ENCODE measurements around the gene GPHN. TPM values are rescaled to one million over a fixed set of nuclear protein-coding genes. Genes with fewer than 3 reads are reported as not detected.

GPHN gene
- total RNA-seq, 3 donors from 2014 or later, result 32.8 to 57.0 (median 38.1) TPM

- no peaks in the 10 kb centered on the region for H3K36me3 ChIP-seq (ENCODE audit: low read depth)
- intact Hi-C loops (cut with DNase I, micrococcal nuclease), result no loop called here
- TF ChIP-seq, protein P1, sequence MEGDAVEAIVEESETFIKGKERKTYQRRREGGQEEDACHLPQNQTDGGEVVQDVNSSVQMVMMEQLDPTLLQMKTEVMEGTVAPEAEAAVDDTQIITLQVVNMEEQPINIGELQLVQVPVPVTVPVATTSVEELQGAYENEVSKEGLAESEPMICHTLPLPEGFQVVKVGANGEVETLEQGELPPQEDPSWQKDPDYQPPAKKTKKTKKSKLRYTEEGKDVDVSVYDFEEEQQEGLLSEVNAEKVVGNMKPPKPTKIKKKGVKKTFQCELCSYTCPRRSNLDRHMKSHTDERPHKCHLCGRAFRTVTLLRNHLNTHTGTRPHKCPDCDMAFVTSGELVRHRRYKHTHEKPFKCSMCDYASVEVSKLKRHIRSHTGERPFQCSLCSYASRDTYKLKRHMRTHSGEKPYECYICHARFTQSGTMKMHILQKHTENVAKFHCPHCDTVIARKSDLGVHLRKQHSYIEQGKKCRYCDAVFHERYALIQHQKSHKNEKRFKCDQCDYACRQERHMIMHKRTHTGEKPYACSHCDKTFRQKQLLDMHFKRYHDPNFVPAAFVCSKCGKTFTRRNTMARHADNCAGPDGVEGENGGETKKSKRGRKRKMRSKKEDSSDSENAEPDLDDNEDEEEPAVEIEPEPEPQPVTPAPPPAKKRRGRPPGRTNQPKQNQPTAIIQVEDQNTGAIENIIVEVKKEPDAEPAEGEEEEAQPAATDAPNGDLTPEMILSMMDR (IDR thresholded peaks at IDR 0.05), result no peak
- H3K4me1 ChIP-seq (ENCODE audit: low read depth), result no peaks in the 10 kb centered on the region
- H3K9me3 ChIP-seq, result no peaks in the 10 kb centered on the region
- H3K4me3 ChIP-seq, result no peak overlapping the region
- ATAC-seq, result no peak
- no peak for DNase-seq
These were observed 511.8 kb downstream of the GPHN start for GRCh38 chr14:67019796-67020195.

DNA sequence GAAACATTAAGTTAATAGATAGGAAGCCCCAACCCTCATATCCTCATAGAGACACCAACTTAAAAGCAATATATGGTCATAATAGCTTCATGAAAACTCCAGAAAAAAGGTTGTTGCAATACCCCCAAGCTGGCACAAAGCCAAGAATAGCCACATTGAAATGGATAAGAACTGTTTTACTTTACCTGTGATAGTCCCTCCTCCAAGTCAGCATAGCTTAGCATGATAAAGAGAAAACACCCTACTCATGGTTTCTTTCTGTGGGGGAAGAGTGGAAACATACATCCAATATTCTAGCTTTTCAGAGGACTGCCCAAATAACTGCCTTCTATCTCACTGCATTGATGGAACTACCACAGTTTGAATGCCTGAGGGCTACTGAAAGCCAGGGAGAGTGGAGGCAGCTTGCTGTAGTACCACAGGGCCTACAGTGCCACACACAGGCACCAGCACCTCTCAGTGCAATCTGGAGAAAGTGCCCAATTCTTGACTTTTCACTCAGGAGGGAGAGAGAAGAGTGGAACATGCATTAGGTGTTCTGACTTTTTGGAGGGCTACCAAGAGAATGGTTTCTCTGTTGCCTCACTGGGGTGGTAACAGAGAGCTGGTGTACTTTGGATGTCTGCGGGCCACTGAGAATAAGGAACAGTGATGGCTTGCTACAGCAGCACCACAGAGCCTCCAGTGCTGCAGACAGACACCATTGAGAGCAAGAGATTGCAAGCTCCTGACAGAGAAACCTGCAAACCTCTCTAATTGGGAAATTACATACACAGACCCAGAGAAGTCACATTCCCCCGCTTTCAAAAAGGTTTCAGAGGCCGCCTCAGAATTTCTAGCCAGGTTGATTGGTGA lies 524.2 kb downstream of the GPHN start:
- TF ChIP-seq, protein P1 (IDR thresholded peaks at IDR 0.05), result no peak
- DNase-seq, result no peak
- Histone ChIP-seq H3K36me3 (ENCODE audit: low read depth) (no peaks in the 10 kb centered on the region), H3K4me1 (ENCODE audit: low read depth) (no peaks in the 10 kb centered on the region), H3K4me3 (no peak overlapping the region), H3K9me3 (peaks cover 2% of the 10 kb centered on the region)
- no peak for ATAC-seq
- intact Hi-C loops (cut with DNase I, micrococcal nuclease), result no loop called here

DNA sequence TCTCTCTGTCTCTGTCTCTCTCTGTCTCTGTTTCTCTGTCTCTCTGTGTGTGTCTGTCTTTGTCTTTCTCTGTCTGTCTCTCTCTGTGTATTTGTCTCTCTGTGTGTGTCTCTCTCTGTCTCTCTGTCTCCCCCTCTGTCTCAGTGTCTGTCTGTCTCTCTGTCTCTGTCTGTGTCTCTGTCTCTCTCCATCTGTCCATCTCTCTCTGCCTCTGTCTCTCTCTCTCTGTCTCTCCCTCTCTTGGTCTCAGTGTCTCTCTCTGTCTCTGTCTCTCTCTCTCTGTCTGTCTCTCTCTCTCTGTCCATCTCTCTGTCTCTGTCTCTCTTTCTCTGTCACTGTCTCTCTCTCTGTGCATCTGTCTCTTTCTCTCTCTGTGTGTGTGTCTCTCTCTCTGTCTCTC lies 537.5 kb downstream of the GPHN start:
- Histone ChIP-seq H3K9me3 (no peaks in the 10 kb centered on the region), H3K36me3 (ENCODE audit: low read depth) (no peaks in the 10 kb centered on the region), H3K4me3 (no peak overlapping the region), H3K4me1 (ENCODE audit: low read depth) (no peaks in the 10 kb centered on the region)
- ATAC-seq, result no peak
- intact Hi-C loops (cut with DNase I, micrococcal nuclease), result no loop called here
- DNase-seq, result no peak
- TF ChIP-seq, protein P1 (IDR thresholded peaks at IDR 0.05), result no peak

- H3K9me3 ChIP-seq, result peaks cover 5% of the 10 kb centered on the region
- no peaks in the 10 kb centered on the region for H3K4me1 ChIP-seq (ENCODE audit: low read depth)
- TF ChIP-seq, protein P1 (IDR thresholded peaks at IDR 0.05), result no peak
- H3K4me3 ChIP-seq, result no peak overlapping the region
- intact Hi-C loops (cut with DNase I, micrococcal nuclease), result no loop called here
- ATAC-seq (no peak), DNase-seq (no peak)
- no peaks in the 10 kb centered on the region for H3K36me3 ChIP-seq (ENCODE audit: low read depth)
These were observed 542.9 kb downstream of the GPHN start for GRCh38 chr14:67050896-67051295.

- intact Hi-C loops (cut with DNase I, micrococcal nuclease), result no loop called here
- H3K4me1 ChIP-seq (ENCODE audit: low read depth), result no peaks in the 10 kb centered on the region
- DNase-seq (peak in 1 of 3 donors; percentile 37), ATAC-seq (no peak)
- H3K4me3 ChIP-seq, result no peak overlapping the region
- TF ChIP-seq, protein P1 (IDR thresholded peaks at IDR 0.05), result no peak
- H3K36me3 ChIP-seq (ENCODE audit: low read depth), result no peaks in the 10 kb centered on the region
- peaks cover 5% of the 10 kb centered on the region for H3K9me3 ChIP-seq
These were observed 548.7 kb downstream of the GPHN start for GRCh38 chr14:67056684-67057083.

Measured in mucosa of descending colon (tissue), 3 donors.